GM19463 (cell line): ENCODE results near the gene RBM47.
"Not testable (repeated sequence)": the region's sequence is repeated elsewhere in the genome, so short reads cannot be mapped to it uniquely, and the experiment has no call there.

Source experiments
- ATAC-seq: cut with Tn5 transposase; IDR thresholded peaks from one replicate; pipeline ENCODE4 v1.9.1; 2021; ENCODE audit warnings: mild to moderate bottlenecking, moderate library complexity; ENCODE audit not compliant: unreplicated experiment

The RBM47 gene

DNA sequence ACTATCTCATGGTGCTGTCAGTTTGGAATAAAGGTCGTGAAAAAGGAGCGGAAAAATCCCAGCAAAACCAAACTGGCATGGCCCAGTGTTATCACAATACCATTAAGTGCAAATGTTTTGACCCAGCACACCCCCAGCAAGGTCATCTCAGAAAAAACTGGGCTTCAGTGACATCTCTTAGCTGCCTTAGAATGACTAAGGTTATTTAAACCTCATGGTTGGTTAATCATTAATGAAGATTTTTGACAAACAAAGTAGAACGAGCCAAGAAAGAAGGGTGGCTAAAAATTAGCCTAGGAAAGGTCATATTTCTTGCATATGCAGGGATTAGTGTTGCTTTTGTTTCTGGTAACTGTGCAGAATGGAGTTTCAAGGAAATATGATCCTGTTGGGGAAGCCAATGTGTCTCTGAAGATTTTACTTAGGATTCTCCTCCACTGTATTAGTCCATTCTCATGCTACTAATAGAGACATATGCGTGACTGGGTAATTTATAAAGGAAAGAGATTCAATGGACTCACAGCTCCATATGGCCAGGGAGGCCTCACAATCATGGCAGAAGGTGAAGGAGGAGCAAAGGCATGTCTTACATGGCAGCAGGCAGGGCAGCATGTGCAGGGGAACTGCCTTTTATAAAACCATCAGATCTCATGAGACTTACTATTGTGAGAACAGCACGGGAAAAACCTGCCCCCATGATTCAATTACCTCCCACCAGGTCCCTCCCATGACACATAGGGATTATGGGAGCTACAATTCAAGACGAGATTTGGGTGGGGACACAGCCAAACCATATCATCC is 211.0 kb downstream of the RBM47 start:
- ATAC-seq: no peak

DNA sequence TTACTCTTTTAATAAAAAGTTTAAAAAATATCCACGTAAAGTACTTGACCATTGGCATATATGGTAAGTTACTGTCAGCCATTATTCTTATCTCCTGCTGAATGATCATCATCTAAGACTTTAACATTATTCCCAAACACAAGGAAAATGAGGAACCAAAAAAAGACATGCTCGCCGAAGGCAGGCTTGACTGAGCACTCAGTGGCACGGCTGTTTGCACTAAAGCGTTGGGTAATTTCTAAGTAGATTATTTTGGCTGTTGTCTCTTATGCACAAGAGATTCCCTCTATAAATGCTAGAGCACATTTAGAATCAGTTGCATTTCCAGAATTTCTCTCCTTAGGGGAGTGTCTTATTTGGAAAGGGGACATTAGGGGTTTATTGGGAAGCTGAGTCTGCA is 211.7 kb downstream of the RBM47 start:
- no peak for ATAC-seq

DNA sequence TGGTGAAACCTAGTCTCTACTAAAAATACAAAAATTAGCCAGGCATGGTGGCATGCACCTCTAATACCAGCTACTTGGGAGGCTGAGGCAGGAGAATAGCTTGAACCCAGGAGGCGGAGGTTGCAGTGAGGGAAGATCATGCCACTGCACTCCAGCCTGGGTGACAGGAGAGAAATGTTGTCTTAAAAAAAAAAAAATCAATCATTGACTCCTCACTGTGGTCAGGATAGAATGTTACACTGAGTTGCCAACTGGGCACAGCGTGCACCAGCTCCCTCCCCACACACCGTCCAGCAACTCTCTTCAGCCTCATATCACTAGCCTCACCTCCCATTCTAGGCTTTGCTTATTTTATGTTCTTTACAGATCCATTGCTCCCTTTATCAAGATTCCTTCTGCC is 215.0 kb downstream of the RBM47 start:
- no peak for ATAC-seq

- ATAC-seq: no peak
Measured at GRCh38 chr4:40412866-40413795, 216.5 kb downstream of the RBM47 start.

- ATAC-seq: no peak
Measured at GRCh38 chr4:40412388-40412787, 217.3 kb downstream of the RBM47 start.

- no peak for ATAC-seq
Measured at GRCh38 chr4:40409835-40410234, 219.8 kb downstream of the RBM47 start.

- ATAC-seq: not testable (repeated sequence)
Measured at GRCh38 chr4:40407468-40407867, 222.2 kb downstream of the RBM47 start.

DNA sequence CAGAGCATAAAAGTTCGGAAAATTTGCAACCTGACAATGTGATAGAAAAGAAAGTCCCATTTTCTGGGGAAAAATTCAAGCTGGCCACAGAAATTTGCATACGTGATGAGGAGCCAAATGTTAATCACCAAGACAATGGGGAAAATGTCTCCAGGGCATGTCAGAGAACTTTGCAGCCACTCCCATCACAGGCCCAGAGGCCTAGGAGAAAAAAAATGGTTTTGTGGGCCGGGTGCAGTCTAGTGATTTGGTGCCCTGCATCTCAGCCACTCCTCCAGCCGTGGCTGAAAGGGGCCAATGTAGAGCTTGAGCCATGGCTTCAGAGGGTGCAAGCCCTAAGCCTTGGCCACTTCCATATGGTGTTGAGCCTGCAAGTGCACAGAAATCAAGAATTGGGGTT is 223.3 kb downstream of the RBM47 start:
- no peak for ATAC-seq

GRCh38 chr4:40405193-40405592 is 224.5 kb downstream of the RBM47 start:
- ATAC-seq: no peak

DNA sequence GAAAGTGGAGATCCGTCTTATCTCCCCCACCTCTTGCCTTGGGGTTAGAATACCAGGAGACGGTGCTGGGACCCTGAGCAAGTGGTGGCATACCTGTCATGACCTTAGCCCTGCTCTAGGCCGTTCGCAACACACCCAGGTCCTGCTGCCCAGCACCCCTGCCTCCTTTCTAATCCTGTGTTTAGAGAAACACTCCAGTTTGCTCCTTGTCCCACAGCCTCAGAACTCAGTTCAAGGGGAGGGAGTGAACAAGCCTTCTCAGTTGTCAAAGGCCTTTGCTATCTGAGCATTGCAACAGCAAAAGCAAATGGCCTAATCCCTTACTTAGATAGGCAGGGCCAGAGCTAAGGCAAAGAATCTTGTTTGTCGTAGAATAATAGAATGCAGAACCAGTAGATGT is 226.6 kb downstream of the RBM47 start:
- ATAC-seq: no peak

GRCh38 chr4:40402556-40402955 is 227.1 kb downstream of the RBM47 start:
- ATAC-seq: no peak

DNA sequence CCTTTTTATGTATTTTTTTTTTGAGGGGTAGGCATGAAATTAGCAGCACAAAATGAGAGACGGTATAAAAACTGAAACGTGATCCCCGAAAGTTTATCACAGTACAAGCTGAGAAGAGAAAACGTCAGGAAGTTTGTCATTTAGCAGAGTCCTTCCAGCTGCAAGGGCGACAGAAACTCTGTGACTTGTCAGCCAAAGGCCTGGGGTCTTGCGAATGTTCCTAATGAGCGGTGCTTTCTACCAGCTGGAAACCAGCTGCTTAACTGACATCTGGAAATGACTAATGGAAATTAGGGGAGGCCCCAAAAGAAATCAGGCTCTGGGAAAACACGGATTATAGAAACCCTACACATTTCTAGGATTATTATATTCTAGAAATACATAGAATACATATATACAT is 228.0 kb downstream of the RBM47 start:
- no peak for ATAC-seq

- no peak for ATAC-seq
Measured at GRCh38 chr4:40401096-40401495, 228.6 kb downstream of the RBM47 start.

DNA sequence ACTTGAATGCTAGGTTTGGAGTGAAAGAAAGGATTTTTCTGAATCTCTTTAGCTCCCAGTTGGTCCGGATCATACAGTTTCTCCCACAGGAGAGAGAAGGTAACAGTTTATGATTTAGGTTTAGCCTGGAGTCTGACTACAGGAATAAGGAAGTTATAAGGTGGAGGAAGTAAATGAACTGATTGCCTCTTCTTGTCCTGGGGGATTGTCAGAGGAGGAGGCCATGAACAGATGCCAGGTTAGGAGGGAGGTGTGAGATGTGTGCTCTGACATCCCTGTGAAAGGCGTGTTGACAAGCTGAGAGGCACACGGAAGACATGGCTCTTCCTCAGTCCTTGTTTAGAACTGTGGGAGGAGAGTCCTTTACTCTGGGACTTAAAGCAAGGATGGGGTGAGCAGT is 230.1 kb downstream of the RBM47 start:
- no peak for ATAC-seq

DNA sequence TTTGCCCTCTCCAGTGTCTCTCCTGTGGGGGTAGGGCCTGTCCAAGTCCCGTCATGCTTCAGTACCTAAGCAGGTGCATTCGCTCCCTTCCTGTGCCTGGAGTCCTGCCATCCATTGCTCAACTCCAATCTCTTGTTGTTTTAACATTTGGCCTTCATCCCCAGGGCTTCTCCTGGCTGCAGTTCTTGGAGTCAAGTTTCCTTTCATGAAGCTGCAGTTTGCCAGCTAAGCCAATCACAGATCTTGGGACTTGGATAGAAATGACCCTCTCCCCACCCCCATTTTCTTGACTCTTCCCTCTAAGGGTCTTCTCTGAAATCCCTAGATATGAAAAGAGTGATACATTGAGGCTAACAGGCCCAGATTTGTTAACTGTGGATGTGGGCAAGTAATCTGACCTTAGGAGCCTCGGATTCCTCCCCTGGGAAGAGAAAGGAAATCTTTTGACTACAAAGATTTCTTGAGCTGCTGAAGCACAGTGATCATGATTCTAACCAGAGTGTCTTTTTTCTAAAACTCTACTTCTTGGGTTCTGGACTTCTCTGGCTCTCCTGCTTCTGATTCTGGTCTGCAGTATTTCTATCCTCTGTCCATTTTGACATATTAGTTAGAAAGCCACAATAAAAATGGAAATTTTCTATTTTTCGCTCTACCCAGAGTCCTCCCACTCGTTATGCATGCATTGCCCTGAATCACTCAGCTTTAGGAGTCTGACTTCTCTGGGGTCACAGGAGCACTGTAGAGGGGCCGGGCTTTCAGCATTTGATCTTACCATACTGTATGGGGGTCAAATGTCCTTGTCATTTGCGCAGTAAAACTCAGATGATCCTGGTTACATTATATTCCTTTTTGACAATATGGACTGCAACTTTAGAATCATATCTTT is 233.5 kb downstream of the RBM47 start:
- ATAC-seq: no peak

DNA sequence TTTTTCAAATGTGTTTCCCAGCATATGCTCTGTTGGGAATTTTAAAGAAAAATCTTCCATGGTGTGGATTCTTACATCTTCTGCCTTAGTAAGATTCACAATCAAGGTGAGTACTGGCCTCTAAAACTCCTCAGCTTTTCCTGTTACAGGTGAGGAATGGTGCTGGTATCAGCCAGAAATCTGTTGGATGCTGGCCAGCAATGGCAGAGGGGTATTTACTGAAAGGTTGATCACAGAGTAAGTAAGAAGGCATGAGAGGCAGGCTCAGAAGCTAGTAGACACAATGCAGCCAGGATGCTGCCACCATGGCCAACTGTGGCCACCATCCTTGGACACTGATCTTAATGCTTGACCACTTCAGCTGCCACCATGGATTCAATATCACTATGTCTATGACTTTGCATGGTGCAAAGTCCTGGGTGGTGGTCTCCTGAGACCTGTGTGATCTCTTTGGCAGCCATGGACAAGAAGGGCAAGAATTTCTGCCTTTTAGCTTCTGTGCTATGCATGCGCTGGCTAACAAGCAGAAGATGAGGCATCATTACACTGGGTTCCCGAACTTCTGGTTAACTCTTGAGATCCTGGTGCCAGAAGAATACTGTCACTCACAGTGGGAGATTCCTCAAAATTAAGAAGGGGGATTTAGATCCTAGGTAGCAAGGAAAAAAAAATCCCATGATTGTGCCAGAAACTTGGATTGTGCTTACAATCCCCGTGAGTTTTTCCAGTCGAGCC is 234.3 kb downstream of the RBM47 start:
- ATAC-seq: no peak

DNA sequence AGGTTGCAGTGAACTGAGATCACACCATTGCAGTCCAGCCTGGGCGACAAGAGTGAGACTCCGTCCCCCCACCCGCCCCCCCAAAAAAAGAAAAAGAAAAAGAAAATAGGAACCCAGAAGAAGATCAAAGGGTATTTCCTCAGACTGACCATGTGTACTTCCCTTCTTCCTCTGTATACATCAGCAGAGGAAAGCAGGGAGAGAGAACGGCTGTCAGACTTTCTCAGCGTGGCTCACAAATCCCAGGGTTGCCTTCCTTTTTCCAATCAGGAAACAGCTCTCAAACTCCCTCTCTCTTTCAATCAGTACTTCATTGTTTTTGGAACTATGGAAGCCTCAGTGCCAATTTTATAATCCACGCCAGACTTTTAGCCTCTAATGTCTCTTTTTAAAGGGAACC is 235.4 kb downstream of the RBM47 start:
- no peak for ATAC-seq

DNA sequence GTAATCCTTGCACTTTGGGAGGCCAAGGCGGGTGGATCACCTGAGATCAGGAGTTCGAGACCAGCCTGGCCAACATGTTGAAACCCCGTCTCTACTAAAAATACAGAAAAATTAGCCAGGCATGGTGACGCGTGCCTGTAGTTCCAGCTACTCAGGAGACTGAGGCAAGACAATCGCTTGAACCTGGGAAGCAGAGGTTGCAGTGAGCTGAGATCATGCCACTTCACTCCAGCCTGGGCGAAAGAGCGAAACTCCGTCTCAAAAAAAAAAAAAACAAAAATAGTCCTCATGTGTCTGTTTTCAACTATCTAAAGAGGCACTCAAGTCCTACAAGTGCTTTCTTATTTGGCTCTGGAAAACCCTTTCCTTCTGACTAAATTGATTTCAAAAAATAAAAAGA is 237.4 kb downstream of the RBM47 start:
- not testable (repeated sequence) for ATAC-seq

DNA sequence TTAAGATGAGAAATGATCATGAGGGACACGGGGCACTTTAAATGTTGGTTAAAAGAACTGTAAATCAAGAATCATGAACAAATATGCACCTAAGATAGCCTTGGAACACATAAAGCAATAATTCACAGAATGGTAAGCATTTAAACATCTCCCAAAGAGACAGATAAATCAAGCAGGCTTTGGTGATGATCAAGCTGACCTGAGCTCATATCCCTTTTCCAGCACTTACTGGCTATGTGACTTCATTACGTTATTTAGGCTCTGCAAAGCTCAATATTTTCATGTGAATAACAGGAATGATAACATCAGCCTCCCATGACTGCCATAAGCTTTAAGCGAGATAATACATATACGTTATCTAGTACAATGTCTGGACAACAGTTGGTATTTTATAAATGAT is 239.7 kb downstream of the RBM47 start:
- no peak for ATAC-seq

DNA sequence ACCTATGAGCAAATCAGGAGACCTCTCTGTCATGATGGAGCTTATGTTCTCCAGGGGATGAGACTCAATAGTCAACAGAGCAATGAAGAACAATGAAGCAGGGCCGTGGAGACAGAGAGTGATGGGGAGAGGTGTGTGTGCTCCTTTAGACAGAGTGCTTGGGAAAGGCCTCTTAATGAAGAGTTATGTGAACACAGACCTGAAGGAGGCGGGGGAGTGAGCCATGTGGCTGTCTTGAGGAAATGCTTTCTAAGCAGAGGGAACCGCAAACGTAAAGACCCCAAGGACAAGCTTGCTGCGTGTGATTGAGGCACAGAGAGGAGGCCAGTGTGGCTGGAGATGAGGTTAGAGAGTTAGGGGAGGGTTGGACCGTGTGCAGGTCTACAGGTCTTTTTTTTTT is 241.4 kb downstream of the RBM47 start:
- ATAC-seq: no peak
